Measurements from ENCODE around the gene VWA8. TPM values are rescaled to one million over a fixed set of nuclear protein-coding genes. Genes with fewer than 3 reads are reported as not detected.
A peak's percentile ranks its signal among the peaks of the same experiment; 100 is the strongest.

Gene VWA8
- total and polyA plus RNA-seq, 2 experiments from 2014 or later = 6.3 to 24.6 TPM

- peak; percentile 75 for ATAC-seq
- no peaks in the 10 kb centered on the region for H3F3A ChIP-seq (replicated peaks; ENCODE audit: low read depth)
- H3K4me1 ChIP-seq (ENCODE audit: insufficient read depth) = peaks cover 49% of the 10 kb centered on the region
- H4K20me1 ChIP-seq (replicated peaks; ENCODE audit: insufficient read depth) = no peaks in the 10 kb centered on the region
- H3K4me1 Mint-ChIP-seq = peaks cover 40% of the 10 kb centered on the region
- TF ChIP-seq ZNF331 (CRISPR knock-in tag; IDR thresholded peaks at IDR 0.05; ENCODE audit: low read depth) = no peak
- TF ChIP-seq JUNB (IDR thresholded peaks at IDR 0.05; ENCODE audit: unreplicated experiment) = no peak
- TF ChIP-seq ZNF114 (CRISPR knock-in tag; IDR thresholded peaks at IDR 0.05) = no peak
- no peak for TF ChIP-seq NANOG (IDR thresholded peaks at IDR 0.05; ENCODE audit: borderline replicate concordance)
- no peak for TF ChIP-seq EZH2 (IDR thresholded peaks at IDR 0.05; ENCODE audit: low read depth, unreplicated experiment)
- TF ChIP-seq STAT1 (IDR thresholded peaks at IDR 0.05; ENCODE audit: unreplicated experiment) = no peak
- no peak; a peak in 1 of 4 replicates for TF ChIP-seq CTCF (conservative IDR thresholded peaks at IDR 0.05; ENCODE audit: low read depth in 2 of 2)
- no peak for TF ChIP-seq ETS1 (IDR thresholded peaks at IDR 0.05)
- no peak for TF ChIP-seq CREB1 (CRISPR knock-in tag; IDR thresholded peaks at IDR 0.05; ENCODE audit: low read depth)
- no peak for TF ChIP-seq EZH2phosphoT487 (IDR thresholded peaks at IDR 0.05; ENCODE audit: unreplicated experiment)
- TF ChIP-seq REST (IDR thresholded peaks at IDR 0.05; ENCODE audit: unreplicated experiment) = no peak
- TF ChIP-seq POLR2AphosphoS5 (IDR thresholded peaks at IDR 0.05; ENCODE audit: low read depth) = no peak
- TF ChIP-seq ZNF462 (CRISPR knock-in tag; IDR thresholded peaks at IDR 0.05) = no peak
- H3K79me2 ChIP-seq (replicated peaks; ENCODE audit: insufficient read depth) = no peaks in the 10 kb centered on the region
- H3K27ac Mint-ChIP-seq = 0 out of 2 replicates have a peak overlapping the region, but pooled peaks have one; percentile 42
- H3K36me3 Mint-ChIP-seq (ENCODE audit: low read depth) = no peaks in the 10 kb centered on the region
- H3K27ac ChIP-seq (ENCODE audit: low read depth) = no peak overlapping the region
- H3K4me3 Mint-ChIP-seq = no peak overlapping the region
- H3K4me3 ChIP-seq = no peak overlapping the region
- H2AFZ ChIP-seq = no peak overlapping the region
- no peaks in the 10 kb centered on the region for H3K27me3 ChIP-seq (ENCODE audit: insufficient read depth)
- H3K36me3 ChIP-seq (ENCODE audit: insufficient read depth) = no peaks in the 10 kb centered on the region
- H3K9me2 ChIP-seq (ENCODE audit: insufficient read depth) = no peaks in the 10 kb centered on the region
- H3K4me2 ChIP-seq = 0 out of 2 replicates have a peak overlapping the region, but pooled peaks have one; percentile 41
- H3K9me3 Mint-ChIP-seq = no peaks in the 10 kb centered on the region
- peak; percentile 25 for DNase-seq (ENCODE audit: low spot score)
- H3K27me3 Mint-ChIP-seq (ENCODE audit: insufficient read depth, low read depth, poor library complexity) = no peaks in the 10 kb centered on the region
Measured at GRCh38 chr13:41697578-41697977, 263.3 kb downstream of the VWA8 start.

All from GM23338 (cell line).